GM12873 (cell line): ENCODE measurements around the gene EMB.

Experiments used
- CTCF ChIP-seq: IDR thresholded peaks from 2 replicates; pipeline ENCODE4 v1.5.1; 2012; ENCODE audit warnings: low read depth, mild to moderate bottlenecking, moderate library complexity, low read length, control low read depth; ENCODE audit not compliant: insufficient read depth; ENCODE audit errors: missing control alignments

The EMB gene

GRCh38 chr5:50440651-50441492 lies at the start of gene EMB:
TSS of gene EMB (minus strand) at chr5:50441288. CDS start at chr5:50441151, 137 bp downstream.
- TF ChIP-seq CTCF: peak; percentile 66

- no peak for TF ChIP-seq CTCF
Observed at GRCh38 chr5:50476549-50476948, 35.5 kb upstream of the EMB start.

- no peak for TF ChIP-seq CTCF
Observed at GRCh38 chr5:50463726-50464125, 22.6 kb upstream of the EMB start.

- no peak for TF ChIP-seq CTCF
Observed at GRCh38 chr5:50463047-50463446, 22.0 kb upstream of the EMB start.

- no peak for TF ChIP-seq CTCF
Observed at GRCh38 chr5:50447941-50448340, 6.9 kb upstream of the EMB start.

GRCh38 chr5:50447228-50447627 lies 6.1 kb upstream of the EMB start:
- TF ChIP-seq CTCF: no peak

- TF ChIP-seq CTCF: no peak
Observed at GRCh38 chr5:50445296-50445949, 4.3 kb upstream of the EMB start.
